NCI-H2029 (cell line): Measurements from ENCODE around the gene SCAF8.
A peak's percentile ranks its signal among the peaks of the same experiment; 100 is the strongest.
"Not testable (repeated sequence)": the region's sequence is repeated elsewhere in the genome, so short reads cannot be mapped to it uniquely, and the experiment has no call there.

Experiments used
- DNase-seq: peaks from one replicate; lab custom pipeline; 2025; lab: John Stamatoyannopoulos, UW

Gene SCAF8

DNA sequence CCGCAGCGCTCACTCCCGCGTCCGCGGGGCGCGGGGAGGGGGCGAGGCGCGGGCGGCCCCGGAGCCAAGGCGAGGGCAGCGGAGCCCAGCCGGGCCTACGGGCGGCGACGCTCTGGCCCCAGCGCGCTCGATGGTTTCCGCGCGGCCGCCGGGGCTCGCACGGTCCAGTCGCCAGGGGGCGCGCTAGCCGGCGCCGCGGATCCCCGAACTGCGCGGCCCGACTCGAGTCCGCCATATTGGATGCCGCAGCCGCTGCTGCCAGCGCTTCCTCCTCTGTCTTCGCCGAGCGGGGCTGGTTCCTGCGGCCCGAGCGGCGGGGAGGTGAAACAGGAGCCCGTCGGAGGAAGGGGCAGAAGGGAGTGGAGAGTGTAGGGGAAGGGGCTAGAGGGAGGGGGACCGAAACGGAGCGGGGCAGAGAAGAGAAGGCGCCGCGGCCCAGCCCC, at the start of gene SCAF8:
TSS of gene SCAF8 (plus strand) at position 234 of the 443 bp plus-strand sequence. CDS start 485 bp downstream, outside the sequence.
- peak; percentile 72 for DNase-seq

DNA sequence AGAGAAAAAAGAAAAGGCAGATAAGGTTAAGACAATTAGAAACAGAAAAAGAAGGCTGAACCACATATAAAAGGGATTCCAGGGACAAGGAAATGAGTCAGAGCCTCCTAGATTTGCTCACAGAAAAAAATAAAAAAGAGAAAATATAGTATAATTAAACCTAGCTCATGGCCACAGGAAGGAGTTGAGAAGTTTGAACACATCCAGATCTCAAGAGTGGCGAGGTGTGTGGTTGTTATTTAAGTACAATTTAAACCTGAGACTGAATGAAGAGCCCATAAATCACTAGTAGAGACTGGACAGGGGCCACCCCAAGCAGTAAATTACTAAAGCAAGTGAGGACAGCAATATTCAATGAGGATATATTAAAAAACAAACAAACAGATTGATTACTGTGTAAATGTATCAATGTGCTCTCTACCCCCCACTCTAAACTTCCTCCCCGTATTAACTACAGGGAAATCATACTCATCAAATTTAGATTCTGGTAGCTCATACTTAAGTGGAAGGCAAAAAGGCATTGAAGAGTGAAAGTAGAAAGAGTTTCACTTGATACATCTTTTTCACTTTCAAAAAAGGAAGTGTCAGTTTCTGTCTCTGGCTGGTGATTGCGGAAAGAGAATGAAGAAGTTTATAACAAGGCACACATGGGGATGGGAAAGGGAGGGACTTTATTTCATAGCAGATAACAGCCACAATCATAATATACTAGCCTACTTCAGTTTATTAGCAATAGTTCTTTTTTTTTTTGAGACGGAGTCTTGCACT, 49.3 kb upstream of the SCAF8 start:
- no peak for DNase-seq

DNA sequence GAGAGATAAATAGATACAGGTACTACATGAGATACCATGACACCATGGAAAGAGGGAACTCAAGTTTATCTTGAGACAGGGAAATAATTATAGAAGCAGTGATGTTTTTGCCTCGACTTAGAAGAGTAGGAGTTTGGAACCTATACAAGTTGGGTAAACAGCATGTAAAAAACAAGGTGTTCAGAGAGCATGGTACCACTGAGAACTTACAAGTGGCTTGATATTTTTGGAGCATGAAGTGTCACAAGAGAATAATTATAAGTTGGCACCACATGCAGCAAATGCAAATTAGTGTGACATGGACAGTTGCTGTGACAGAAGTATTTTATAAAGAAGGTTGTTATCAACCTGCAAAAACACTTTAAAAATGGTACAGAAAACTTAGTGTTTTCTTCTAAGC, 47.1 kb upstream of the SCAF8 start:
- DNase-seq: no peak

DNA sequence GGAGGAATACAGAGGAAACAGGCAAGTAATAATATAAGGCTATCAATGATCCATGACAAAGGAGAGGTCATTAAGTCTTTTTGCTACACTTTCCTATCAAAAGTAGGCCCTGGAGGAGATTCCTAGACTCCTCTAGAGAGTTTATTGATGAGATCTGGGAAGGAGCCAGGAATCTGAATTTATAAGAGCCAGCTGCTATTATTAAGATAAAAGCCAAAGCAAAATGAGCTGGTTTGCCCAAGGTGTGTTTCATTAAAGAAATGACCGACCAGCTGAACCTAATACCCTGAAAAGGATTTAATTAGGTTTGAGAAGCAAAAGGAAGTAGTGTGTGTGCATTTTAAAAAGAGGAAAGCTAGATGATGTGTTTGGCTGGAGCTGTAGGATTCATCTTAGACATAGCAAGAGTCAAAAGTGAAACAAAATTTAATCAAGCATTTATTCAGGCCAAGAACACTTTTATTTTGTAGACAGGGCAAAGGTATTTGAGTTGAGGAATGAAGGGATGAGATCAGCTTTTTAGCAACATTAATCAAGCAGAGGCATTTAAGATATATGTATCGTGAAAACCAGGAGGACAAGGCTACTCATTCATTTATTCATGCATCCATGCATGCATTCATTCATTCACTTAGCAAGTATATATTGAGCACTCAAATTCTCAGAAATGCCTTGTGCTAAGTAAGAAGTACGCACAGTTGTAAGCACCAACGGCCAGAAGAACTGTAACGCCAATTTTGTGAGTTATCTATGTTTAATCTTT, 43.5 kb upstream of the SCAF8 start:
- DNase-seq: no peak

DNA sequence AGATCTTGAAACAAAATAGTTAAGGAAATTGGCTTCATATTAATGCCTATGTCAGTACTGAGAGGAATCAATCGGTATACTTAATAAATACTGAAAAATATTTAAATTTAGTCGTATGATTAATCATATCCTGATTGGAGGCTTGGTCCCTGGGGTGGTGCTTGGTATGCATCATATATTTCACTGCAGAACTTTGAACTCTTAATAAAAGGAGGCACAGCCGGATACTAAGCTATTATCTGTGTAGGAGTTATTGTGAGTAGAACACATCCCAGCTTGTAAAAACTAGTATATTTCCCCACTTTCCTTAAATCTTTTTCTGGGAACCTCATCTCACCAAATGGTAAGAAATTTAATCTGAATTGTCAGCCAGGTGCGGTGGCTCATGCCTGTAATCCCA, 42.4 kb upstream of the SCAF8 start:
- DNase-seq: no peak

GRCh38 chr6:154696661-154697060, 36.6 kb upstream of the SCAF8 start:
- no peak for DNase-seq

- no peak for DNase-seq
Measured at GRCh38 chr6:154703124-154703523, 30.1 kb upstream of the SCAF8 start.

GRCh38 chr6:154705471-154706113, 27.6 kb upstream of the SCAF8 start:
- no peak for DNase-seq

DNA sequence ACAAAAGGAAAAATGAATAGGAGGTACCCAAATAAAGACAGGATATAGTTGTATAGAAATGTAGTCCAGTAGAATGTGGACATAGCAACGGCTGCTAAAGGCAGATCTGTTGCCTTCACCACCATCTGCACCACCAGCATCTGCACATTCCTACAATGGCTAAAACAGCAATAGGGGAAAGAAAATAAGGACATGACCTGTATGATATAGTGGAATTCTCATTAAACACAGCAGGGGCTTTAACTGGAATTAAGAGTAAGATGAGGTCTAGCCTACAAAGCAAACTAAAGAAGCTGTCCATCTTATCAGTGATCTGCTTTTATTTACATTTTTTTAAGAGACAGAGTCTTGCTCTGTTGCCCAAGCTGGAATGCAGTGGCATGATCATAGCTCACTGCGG, 26.8 kb upstream of the SCAF8 start:
- DNase-seq: no peak

- DNase-seq: no peak
Measured at GRCh38 chr6:154709621-154710020, 23.6 kb upstream of the SCAF8 start.

DNA sequence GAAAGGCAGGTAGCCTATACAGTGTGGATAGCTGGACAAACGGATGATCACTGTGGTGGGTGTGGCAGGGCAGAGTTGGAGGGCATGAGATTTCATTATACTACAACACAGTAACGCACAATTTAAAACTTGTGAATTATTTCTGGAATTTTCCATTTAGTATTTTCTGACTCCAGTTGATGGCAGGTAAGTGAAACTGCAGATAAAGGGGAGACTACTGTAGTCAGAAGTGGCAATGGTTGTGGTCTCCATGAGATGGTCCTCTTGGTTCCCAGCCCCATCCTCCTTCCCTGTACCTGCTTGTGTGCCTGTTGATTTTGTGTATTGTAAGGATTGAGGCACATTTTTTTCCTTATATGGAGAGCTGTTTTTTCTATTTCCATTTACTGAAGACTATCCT, 22.5 kb upstream of the SCAF8 start:
- DNase-seq: no peak

- DNase-seq: no peak
Measured at GRCh38 chr6:154715446-154715845, 17.8 kb upstream of the SCAF8 start.

DNA sequence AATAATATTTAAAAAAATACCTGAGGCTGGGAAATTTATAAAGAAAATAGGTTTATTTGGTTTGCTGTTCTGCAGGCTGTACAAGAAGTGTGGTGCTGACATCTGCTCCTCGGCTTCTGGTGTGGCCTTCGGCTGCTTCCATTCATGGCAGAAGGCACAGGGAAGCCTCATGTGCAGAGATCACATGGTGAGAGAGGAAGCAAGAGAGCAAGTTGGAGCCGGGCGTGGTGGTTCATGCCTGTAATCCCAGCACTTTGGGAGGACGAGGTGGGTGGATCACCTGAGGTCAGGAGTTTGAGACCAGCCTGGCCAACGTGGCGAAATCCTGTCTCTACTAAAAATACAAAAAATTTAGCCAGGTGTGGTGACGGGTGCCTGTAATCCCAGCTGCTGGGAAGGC, 16.9 kb upstream of the SCAF8 start:
- not testable (repeated sequence) for DNase-seq

GRCh38 chr6:154719433-154719832, 13.8 kb upstream of the SCAF8 start:
- DNase-seq: no peak

- DNase-seq: no peak
Measured at GRCh38 chr6:154719854-154720253, 13.4 kb upstream of the SCAF8 start.

DNA sequence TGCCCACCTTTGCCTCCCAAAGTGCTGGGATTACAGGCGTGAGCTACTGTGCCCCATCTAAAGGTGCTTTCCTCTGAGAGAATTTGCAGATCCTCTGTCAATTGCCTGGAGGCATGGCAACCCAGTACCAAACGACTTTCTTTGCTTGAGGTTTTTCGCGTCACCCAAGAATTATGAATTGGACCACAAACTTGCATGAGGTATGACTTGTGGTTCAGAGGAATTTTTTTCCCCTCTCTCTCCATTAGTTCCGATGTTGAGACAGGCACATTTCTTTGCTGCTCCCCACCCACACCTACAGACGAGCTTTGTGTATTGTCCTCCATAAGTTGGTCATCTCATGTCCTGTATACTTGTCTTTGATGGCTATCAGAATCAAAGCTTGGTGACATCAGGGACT, 11.8 kb upstream of the SCAF8 start:
- DNase-seq: no peak

DNA sequence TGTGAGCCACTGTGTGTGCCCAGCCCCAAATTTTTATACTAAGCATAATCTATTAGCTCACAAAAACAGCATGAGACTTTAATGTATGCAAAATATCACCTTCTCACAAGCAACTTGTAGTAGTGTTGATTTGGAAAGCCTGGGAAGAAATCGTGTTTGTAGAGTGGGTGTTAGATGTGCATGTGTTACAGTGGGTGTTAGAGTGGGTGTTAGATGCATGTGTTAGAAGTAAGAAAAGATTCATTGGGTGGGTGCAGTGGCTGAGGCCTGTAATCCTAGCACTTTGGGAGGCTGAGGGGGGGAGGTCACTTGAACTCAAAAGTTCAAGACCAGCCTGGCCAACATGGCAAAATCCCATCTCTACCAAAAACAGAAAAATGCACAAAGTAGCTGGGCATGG, 6.3 kb upstream of the SCAF8 start:
- DNase-seq: no peak

- no peak for DNase-seq
Measured at GRCh38 chr6:154731296-154732218, 1.7 kb upstream of the SCAF8 start.

- peak; percentile 47 for DNase-seq
Measured at GRCh38 chr6:154732538-154733182, 556 bp upstream of the SCAF8 start.

DNA sequence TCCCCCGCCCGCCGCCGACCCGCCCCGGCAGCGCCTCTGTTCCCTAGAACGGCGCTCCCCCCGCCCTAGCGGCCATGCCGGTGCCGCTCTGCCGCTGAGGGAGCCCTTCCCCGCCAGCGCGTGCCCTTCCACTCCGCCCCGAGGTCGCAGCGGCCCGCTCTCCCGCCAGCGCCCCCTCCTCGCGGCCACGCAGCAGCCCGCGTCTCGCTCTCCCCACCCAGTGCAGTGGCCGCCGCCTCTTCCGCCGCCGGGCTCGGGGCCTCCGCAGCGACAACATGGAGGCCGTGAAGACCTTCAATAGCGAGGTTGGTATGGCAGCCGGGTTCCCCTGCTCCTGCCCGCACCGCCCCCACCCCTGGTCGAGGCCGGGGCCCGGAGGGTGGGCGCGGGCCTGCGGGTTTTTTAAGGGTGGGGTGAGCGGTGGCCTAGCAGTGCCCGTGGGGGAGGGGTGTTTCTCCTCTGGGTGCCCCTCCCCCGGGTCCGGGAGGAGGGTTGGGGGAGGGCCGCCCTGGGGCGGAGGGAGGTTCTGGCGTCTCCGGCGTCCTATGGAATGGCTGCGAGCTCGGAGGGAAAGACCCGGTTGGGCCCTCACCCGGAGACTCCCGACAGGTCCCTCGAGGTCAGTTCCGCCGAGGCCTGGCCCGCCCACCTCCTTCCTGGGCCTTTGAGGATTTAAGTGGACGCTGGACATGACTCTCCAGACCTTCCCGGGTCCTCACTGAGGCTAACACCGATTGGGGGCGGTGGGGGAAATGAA, 588 bp downstream of the SCAF8 start:
- peak; percentile 96 for DNase-seq
